HG02884 (cell line): ENCODE data around the gene PTDSS2.

Experiments
- ATAC-seq: cut with Tn5 transposase; IDR thresholded peaks from one replicate; pipeline ENCODE4 v1.9.1; 2021; ENCODE audit warnings: mild to moderate bottlenecking, moderate library complexity; ENCODE audit not compliant: unreplicated experiment

Gene PTDSS2

DNA sequence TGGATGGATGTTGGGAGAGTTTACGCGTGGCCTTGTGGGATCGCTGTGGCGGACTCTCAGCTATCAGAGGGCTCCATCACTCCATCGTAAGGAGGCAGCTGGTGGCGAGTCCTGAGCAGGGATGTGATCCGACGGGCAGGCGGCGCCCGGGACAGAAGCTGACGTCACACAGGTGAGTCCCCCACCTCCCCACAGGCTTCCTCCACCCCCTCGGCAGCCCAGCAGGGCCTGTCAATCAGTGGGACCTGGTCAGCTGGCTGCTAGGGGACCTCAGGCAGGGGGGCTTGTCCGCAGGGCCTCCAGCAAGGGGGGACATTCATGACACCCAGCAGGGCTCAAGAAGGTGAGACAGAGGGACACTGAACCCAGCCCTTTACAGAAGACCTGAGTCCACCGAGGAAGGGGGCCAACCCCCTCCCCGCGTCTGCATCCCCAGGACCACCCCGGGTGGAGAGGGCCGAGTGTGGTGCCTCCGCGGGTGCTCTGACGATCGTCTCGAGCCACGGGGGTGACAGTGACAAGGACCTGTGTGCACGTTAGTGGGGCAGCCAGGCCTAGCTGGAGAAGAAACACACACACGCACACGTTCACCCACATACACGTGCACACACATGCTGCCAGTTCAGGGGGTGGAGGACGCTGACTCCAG lies 78.2 kb downstream of the PTDSS2 start:
- ATAC-seq: no peak

DNA sequence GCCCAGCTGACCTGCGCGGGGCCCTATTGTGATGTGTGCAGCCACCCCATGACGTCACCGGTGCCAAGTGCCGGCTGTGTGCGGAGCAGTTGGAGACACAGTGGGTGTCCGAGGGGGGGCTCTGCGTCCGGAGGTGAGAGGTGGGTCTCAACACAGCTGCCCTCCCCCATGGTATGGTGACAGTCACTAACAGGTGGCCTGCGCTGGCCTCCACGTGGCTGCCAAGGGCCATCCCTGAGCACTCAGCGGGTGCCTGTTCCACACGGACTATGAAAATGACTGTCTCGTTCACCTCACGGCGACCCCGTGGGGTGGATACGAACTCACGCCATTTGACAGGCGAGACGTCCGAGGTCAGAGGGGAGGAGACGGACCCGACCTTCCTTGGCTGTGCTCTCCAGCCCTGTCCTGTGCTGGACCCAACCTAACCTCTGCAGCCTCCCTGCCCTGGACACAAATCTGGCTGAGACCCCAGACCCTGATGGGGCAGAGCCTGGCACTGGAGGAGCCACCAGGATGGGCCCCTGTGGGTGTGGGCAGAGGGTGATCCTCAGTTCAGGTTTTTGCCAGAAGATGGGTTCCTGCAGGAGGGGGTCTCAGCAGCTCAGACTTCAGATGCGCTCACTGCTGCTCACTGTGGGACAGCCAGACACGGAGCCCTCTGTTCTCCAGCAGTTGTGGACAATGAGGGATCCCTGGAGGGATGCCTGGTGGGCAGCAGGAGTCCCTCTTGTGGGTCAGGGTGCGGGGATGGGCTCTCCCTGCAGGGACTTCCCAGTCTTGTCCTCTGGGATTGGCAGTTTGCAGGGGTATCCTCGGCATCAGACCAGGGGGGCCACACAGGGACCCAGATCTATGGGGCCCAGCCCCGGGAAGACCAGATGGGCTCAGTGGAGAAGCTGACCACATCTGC lies 79.0 kb downstream of the PTDSS2 start:
- no peak for ATAC-seq

DNA sequence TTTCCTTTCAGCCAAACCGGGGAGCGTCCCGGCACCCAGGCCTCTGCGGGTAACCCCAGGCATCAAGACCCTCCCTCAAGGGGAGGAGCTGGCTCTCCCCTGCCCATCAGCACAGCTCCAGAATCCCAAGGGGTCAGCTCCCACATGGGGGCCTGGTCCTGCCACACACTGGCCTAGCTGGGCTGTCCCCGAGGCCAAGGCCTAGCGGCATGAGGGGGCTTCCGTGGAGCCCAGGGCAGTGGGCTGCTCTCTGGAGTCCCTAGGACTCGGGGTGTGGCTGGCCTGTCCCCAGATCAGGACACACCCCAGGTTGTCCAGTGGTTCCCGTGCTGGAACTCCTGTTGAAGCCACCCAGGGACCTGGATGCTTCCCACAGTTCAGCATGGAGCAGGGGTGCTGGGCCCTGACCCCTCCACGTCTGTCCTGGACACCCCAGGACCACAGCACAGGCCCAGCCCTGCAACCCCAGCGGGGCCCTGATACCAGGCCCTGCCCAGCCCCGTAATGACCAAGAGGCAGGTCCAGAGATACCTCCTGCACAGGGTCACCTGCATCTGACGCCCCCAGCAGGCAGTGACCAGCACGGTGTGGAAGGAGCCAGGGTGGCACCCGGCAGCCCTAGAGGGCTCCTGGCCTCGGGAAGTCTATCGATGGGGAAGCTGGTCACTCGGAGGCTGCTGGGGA lies 79.8 kb downstream of the PTDSS2 start:
- ATAC-seq: no peak

DNA sequence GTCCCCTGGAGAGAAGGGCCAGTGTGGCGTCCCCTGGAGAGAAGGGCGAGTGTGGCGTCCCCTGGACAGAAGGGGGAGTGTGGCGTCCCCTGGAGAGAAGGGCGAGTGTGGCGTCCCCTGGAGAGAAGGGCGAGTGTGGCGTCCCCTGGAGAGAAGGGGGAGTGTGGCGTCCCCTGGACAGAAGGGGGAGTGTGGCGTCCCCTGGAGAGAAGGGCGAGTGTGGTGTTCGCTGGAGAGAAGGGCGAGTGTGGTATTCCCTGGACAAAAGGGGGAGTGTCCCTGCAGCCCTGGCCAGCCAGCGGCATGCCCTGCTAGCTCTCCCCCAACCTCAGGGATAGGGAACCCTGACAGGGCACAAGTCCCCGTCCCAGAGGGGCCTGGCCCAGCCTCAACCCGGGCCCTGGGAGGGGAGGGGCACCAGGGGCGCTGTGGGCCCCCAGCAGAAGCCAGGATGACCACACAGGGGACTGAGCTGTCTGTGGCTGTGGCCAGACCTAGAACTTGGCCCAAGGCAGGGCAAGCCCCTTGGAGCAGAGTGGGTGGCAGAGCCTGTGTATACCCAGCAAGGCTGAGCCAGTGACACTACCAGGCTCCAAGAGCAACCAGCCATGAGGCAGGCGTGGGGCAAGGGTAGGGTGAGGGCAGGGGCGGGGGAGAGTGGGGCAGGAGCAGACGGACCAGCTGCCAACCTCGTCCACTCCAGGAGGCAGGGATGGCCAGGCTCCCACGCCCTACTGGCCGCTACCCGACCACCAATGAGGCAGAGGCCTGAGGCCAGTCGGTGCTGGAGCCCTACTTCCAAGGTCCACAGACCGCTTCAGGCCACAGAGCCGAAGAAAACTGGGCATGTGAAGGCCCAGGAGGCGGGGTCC lies 81.1 kb downstream of the PTDSS2 start:
- no peak for ATAC-seq

DNA sequence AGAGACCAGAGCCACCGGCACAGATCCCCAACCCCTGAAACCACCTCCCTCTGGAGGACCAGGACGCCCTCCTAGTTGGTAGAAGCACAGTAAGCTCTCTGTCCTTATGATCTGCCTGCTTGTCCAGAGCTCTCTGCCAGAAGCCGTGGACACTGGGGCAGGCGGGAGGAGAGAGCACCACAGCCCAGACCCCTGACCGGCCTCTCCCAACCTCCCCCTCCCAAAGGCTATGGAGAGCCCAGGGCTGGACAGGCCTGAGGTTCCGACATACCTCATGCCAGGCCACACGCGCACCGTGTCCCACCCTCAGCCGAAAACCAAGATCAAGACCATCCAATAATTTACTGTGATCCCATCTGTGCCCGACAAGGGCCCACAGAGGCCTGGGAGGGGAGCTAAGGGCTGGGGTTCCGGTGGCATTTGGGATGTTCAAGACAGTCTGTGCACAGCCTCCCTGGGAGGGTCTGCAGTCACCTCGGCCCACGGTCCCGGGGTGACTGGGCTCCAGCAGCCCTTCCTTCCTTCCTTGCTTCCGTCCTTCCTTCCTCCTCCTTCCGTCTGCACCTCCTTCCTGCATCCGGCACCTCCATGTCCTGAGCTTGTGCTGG lies 81.9 kb downstream of the PTDSS2 start:
- no peak for ATAC-seq

DNA sequence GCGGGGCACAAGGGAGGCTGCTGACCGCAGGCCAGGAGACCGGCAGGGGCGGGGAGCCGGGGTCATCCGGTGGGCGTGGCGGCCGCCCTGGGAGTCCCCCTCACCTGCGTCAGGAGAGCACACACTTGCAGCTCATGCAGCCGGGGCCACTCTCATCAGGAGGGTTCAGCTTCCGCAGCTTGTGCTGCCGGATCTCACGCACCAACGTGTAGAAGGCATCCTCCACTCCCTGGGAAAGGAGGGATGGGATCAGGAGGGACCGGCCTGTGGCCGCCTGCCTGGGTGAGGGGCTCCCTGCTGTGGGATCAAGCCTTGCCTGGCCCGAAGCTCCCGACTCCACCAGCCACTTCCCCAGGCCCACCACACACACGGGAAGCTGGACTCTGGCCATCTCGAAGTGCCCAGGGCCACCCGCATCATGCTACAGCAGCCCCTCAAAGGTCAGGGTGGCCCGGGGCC lies 82.5 kb downstream of the PTDSS2 start:
- ATAC-seq: no peak

DNA sequence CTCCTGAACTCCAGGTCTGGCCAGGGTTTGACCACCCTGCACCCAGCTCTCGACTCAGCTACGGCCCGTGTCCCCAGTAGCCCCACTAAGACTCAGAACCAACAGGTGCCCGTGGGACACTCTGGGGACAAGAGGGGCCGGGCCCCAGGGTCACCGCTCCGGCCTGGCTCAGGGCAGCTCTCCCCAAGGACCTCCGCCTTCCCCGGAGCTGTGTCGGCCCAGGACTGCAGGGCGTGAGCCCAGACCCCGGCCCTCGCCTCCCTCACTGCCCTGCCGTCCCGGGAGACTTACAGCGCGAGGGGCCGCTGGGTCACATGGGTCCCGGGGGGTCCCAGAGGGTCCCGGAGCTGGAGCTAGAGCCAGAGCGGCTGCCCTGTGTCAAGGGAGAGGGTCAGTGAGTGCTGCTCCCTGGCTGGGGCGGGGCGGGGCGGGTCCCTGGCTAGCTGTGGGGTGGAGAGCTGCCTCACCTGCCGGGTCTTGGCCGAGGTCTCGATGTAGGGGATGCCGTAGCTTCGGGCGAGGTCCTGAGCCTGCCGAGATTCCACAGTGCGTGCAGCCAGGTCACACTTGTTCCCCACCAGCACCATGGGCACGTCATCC lies 83.0 kb downstream of the PTDSS2 start:
- ATAC-seq: no peak

DNA sequence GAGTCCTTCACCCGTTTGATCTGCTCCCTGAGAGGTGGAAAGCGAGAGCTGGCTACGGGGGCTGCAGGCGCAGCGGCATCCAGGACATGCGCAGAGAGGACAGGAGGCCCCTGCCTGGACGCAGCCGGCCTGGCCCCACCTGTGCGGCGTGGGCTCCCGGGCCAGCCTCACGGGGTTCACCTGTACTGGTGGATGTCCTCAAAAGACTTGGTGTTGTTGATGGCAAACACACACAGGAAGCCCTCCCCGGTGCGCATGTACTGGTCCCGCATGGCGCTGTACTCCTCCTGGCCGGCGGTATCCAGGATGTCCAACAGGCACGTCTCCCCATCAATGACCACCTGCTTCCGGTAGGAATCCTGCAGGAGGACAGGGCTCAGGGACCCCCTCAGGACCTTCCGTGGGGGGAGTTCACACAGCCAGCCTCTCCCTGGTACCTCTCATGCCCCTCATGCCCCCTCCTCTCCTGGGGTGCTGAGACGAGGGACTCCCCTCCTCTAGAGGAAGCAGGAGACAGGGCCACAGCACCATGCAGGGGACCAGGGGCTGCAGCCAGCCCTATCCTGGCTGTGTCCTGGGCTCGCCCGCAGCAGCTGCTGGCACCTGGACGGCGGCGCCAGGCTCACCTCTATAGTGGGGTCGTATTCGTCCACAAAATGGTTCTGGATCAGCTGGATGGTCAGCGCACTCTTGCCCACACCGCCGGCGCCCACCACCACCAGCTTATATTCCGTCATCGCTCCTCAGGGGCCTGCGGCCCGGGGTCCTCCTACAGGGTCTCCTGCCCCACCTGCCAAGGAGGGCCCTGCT lies 83.7 kb downstream of the PTDSS2 start:
- no peak for ATAC-seq

DNA sequence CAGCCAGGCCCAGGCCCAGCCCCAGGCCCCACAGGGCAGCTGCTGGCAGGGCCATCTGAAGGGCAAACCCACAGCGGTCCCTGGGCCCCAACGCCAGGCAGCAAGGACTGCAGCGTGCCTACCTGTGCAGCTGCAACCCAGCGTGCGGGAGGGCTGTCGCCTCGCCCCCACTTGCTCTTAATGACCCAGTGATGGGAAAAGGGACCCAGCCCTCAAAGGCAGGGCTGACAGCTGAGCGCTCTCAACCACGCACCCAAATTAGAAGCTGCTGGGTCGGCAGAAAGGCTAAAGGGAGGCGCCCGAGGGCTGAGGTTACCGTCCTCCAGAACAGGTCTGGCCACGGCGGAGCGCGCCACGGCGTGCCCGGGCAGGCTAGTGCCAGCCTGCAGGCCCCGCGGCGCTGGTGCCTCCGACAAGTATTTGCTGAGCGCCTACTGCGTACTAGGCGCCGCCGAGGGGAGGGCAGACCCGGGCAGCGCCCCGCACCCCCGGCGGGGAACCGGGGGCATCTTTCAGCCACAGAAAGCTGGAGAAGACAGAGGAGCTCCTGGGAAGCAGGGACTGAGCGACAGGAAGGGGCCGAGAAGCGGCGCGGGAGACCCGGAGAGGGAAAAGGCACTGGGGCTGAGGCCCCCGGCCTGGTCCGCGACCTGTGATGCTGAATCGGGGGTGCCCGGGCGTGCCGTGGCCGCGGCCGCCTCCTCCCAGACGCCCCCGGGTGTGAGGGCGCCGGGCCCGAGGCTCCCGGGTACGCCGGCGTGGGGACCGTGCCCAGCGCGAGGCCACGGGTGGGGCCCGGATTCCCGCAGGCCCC lies 84.5 kb downstream of the PTDSS2 start:
- no peak for ATAC-seq

DNA sequence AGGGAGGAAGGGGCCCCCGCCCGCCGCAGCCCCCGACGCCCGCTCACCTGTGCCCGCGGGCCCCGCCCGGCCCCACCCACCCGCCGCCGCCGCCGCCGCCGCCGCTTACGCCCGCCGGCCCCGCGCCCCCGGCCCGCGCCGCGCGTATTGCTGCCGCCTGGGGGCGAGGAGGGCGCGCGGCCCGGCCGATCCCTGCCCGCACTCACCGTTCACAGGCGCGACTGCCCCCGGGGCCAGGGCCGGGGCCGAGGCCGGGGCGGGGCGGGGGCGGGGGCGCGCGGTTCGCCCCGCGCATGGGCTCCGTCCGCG lies 85.1 kb downstream of the PTDSS2 start:
- no peak for ATAC-seq

DNA sequence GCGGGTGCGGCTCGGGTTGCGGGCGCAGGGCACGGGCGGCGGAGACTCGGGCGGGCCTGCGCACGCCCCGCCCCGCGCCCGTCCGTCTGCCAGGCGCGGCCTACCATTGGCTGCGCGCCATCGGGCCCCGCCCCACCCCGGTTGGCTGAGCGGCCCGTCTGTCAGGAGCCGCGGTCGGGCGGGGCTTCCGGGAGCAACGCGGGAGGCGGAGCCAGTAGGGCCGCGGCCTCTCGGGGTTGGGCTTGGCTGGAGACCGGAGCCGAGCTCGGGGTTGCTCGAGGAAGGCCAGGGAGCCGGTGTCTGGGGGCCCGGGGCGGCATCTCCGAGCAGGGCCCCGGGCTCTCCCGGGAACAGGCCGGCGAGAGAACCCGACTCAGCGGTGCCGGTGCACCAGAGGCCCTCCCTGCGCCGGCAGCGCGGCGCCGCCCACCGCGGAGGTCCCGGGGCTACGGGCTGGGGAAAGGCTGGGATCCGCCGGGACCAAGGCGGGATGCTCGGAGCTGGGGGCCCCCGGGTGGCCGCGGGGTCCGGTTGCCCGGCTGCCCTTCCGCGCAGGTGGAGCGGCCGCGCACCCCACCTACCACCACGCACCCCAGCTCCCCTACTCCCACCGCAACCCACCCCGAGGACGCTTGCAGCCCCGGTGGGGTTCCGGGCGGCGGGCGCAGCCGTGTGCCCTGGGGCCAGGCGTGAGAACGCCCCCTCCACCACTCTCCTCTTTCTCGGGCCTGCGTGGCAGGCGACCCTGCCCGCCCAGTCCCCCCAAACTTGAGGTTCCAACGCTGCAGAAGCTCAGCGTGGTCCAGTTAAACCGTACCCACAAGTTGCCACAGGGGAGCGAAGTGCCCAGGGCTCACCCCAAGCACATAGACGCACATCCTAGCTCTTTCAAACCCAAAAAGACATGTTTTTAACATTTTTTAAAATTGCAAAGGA lies 85.7 kb downstream of the PTDSS2 start, which contains the start of gene HRAS:
TSS of gene HRAS (minus strand) at position 58 of the 936 bp plus-strand sequence.
- ATAC-seq: peak; percentile 67

DNA sequence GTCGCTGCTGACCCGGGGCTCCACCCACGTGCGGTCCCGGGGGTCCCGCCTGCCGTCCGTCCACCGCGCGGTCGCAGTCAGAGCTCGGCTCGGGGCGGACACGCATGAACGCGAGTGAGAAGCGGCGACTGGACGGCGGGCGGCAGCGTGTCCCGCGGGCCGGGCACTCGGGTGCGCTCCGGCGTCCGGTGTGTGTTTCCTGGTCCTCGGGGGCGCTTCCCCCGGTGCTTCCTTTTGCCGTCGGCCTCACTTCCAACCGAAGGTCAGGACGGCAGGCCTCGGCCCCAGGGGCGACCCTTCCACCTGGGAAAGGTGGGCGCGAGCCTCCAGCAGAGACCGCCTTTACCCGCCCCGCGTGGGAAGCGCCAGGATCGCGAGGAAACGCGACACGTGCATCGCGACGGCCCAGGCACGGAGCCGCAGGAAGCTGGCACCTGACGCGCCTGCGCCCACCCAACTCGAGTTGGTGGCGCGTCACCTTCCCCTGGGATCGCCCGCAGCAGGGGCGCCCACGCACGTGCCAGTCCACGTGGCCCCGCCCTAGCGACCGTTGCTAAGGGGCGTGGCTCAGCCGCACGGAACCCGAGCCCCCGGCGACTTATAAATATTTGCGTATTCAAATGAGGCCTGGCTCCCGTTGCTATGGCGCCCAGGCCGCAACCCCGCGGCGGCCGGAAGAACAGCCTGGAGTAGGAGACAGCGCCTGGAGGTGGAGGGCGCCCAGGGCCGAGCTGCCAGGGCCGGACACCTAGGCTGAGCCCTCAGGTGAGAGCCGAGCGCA lies 87.0 kb downstream of the PTDSS2 start, which contains the start of gene LRRC56:
TSS of gene LRRC56 (plus strand) at position 687 of the 781 bp plus-strand sequence. CDS start 3,158 bp downstream, outside the sequence.
- ATAC-seq: peak; percentile 43

DNA sequence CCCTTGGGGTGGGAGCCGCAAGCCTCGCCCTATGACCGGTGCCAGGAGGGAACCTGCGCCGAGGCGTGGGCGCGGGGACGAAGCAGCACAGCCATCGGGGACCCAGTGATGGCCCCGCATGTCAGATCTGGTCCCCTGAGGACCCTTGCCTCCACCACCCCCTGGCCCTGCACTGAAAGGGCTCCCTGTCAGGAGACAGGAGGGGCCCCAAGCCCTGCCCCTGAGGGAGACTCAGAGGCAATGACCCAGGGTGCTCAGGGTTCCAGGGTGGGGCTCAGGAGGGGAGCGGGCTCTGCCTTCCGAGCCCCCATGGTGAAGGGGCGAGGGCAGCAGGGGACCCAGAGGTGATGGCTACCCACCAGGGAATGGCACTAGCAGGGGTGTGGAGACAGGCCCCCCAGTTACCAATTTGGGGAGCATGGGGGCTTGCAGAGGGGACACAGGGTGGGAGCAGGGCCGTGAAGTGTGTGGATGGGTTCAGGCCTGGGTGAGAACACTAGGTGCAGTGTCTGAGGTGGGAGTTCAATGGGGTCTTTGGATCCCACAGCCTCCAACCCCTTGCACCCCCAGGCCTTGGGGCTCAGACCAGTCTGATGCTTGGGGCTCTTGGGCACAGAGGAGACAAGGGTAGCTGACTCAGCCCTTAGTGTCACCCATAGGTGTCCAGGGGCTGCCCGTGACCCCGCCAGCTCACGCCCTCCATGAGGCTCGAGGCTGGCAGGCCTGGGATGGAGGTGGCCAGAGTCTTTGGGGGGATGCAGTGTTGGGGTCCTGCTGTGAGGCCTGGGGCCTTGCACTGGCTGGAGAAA lies 87.7 kb downstream of the PTDSS2 start:
- no peak for ATAC-seq

DNA sequence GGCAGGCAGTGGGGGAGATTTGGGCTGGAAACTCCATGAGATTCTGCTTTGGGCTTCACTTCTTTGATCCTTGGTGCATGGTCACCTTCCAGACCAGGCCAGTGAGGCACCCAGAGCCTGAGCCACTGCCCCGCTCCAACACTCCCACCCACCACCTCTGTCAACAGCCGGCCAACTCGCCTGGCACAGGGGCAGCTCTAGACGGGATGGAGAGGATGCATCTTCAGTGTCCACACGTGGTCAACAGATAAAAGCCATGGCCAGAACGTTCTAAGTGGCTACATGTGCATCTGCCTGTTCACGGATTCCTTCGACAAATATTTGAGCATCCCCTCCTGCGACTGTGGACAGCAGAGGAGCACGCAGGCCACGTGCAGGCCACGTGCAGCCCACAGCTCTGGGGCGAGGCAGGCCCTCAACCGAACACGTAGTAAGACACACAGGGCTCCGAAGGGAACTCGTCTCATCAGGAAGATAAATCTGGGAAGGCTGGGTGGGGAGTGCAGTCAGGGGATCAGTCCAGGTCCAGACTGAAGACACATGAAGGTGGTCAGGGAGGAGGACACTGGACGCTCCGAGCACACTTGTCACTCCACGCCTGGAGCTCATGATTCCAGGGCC lies 88.5 kb downstream of the PTDSS2 start:
- no peak for ATAC-seq

DNA sequence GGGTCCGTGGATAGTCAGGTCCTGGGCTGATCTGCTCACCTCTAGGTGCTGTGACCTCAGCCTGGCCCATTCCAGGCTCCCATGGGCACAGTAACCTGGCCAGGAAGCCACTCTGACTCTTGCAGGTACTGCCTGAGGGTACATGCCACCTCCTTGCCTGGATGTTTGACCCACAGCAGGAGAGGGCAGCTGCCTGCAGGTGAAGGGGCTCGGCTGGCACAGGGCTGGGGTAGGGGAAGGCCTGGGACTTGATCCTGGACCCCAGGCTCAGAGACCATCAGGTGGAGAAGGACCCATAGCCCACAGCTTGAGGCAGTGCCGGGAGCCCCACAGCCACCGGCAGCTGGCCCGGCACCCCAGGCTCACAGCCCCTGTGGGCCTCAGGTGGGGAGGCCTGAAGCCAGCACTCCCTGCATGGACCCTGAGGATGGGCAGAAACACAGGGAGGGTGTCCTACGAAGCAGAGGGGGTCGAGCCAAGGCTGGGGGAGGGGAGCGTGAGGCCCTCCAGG lies 89.9 kb downstream of the PTDSS2 start:
- no peak for ATAC-seq
